Ovary (tissue), 3 donors: ENCODE data around the gene KLHL25.

Experiments
- CTCF ChIP-seq, 3 donors: fragments of 450-650 bp in 2 of 3; fragments of 200-600 bp in 1 of 3; IDR thresholded peaks; one replicate each; pipeline versions ENCODE4 v1.5.1 to v1.8.0; 2016 to 2022; ENCODE audit warnings: antibody characterized with exemption in 3 of 3, mild to moderate bottlenecking in 1 of 3
- POLR2A ChIP-seq: fragments of 450-650 bp; IDR thresholded peaks from one replicate; pipeline ENCODE4 v1.6.1; 2017; ENCODE audit warnings: antibody characterized with exemption, mild to moderate bottlenecking, moderate library complexity
- donor health status: DM: no; HTN: no; CAD: no.

- TF ChIP-seq CTCF (IDR thresholded peaks at IDR 0.05) (no peak), POLR2A (no peak)
Observed at GRCh38 chr15:85770096-85771041, 24.4 kb downstream of the KLHL25 start.
